GM18508 (cell line): Measurements from ENCODE around the gene SEC31A.
"Not testable (repeated sequence)": the region's sequence is repeated elsewhere in the genome, so short reads cannot be mapped to it uniquely, and the experiment has no call there.

Source experiments
- ATAC-seq: cut with Tn5 transposase; IDR thresholded peaks from one replicate; pipeline ENCODE4 v1.9.1; 2021; ENCODE audit warnings: moderate number of reproducible peaks; ENCODE audit not compliant: insufficient read depth, unreplicated experiment

The SEC31A gene

GRCh38 chr4:82850684-82851083 is 40.3 kb downstream of the SEC31A start:
- ATAC-seq = no peak

- ATAC-seq = no peak
Observed at GRCh38 chr4:82848706-82849105, 42.2 kb downstream of the SEC31A start.

GRCh38 chr4:82842593-82842992 is 48.4 kb downstream of the SEC31A start:
- no peak for ATAC-seq

DNA sequence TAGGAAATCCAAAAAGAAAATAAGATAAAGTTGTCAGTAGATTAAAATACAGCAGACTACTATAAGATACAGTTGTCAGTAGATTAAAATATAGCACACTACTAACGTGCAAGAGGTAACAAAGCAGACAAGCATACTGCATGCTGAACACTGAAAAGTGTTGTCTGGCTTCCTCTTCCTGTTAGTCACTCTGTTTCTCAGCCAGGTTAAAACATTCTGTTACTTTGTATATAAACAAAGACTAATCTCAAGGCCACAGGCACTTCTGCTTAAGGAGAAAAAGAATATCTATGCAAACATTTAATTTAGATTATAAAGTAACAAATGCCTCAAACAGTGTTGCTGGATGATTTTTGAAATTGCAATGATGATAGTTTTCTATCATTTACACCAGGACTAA is 51.3 kb downstream of the SEC31A start:
- no peak for ATAC-seq

GRCh38 chr4:82833696-82834313 is 57.1 kb downstream of the SEC31A start:
- ATAC-seq = no peak

DNA sequence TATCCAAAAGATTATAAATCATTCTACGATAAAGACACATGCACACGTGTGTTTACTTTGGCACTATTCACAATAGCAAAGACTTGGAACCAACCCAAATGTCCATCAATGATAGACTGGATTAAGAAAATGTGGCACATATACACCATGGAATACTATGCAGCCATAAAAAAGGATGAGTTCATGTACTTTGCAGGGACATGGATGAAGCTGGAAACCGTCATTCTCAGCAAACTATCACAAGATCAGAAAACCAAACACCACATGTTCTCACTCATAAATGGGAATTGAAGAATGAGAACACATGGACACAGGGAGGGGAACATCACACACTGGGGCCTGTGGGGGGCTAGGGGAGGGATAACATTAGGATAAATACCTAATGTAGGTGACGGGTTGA is 57.9 kb downstream of the SEC31A start:
- ATAC-seq = not testable (repeated sequence)

GRCh38 chr4:82825425-82825824 is 65.5 kb downstream of the SEC31A start:
- no peak for ATAC-seq

- ATAC-seq = no peak
Observed at GRCh38 chr4:82823062-82823461, 67.9 kb downstream of the SEC31A start.

DNA sequence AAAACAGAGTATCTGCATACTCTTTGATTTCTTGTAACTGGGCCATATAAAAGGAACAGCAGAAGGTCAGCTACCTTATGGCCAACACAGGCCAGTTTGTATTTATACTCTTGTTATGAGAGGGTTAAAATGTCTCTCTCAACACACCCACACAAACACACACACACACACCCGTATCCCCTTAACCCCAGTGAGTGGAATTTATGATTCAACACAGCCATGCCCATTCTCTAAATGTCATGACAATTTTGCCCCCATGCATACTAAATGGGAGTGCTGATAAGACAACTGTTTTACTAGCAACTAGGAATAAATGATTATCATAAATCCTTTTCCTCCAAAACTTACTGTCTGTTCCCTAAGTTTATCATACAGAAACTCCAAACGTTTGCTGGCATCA is 70.3 kb downstream of the SEC31A start:
- ATAC-seq = no peak

DNA sequence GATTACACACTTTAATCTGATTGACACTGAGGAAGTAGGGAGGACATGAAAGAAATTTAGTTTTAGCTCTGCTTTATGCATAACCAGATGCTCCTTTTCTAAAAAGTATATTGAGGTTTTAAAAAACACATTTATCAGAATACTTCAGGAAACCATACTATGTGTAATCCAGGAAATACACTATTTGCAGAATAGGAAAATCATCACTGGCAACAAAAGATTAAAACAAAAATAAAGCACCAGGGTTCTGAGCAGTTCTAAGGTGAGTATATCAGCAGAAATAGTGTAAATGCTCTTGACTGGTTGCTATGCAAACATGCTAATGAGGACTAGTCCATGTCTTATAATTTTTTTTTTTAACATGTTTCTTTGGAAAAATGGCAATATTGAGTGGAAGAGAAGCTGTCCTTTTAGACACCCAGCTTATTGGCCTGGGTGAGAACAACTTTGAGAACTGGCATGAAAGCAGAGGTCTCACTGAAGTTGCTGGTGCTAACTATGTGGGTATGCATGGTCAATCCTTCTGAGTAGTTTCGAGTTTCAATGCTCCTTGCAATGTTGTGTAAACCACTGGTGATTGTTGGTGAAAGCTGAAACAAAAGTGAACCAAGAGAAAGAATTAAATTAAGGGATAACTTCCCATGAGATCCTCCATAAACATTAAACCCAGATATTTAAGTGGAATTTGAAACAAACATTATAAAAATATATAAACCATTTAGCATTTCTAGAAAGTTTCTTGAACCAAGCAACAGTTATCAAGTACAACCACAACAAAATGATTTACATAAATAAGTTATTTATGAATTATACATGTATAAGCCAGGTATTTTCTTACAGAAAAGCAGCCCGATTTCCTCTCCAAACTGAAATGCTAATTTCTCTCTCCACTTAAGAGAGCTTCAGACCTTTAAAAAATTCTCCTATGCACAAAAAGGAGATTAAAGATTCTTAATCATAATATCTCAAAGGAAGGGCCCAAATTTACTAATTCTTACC is 72.0 kb downstream of the SEC31A start:
- no peak for ATAC-seq

- not testable (repeated sequence) for ATAC-seq
Observed at GRCh38 chr4:82816874-82817273, 74.1 kb downstream of the SEC31A start.

DNA sequence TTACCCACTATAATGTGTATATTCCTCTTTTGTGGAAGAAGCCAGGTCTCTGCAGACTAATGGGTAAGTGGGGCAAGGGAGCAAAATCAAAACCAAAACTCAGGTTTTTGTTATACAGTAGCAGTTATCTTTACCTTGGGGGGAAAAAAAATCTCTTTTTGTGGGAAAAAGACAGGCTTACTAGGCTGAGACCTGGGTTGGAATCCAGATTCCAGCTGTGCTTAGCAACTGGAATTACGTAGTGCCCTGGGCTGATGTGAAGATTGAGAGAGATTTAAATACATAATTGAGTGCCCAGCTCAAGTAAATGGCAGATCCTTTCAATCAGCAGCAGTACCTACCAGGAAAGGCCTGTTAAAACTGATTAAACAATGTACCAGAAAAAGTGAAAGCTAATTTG is 76.9 kb downstream of the SEC31A start:
- ATAC-seq = no peak

DNA sequence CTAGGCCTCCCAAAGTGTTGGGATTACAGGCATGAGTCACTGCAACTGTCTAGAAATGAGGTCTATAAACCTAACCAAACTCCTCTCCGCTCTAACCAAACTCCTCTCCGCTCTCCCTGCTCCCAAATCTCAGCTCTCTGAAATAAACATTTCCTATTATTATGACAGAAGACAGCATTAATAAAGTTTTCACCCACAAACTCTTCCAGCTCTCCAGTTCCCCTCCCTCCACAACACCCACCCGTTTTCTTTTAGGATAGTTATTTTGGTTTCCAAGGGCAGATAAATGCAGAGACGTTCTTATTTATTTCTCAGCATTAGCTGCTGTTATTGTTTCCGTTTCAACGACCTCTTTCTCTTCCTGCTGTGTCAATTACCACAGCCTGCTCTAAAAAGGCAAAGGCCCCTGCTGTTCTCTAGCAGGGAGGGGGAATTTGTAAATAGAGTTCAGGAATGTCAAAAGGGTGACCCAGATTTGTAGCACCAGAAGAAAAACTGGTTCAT is 79.1 kb downstream of the SEC31A start:
- no peak for ATAC-seq

GRCh38 chr4:82811392-82811791 is 79.6 kb downstream of the SEC31A start:
- ATAC-seq = no peak

DNA sequence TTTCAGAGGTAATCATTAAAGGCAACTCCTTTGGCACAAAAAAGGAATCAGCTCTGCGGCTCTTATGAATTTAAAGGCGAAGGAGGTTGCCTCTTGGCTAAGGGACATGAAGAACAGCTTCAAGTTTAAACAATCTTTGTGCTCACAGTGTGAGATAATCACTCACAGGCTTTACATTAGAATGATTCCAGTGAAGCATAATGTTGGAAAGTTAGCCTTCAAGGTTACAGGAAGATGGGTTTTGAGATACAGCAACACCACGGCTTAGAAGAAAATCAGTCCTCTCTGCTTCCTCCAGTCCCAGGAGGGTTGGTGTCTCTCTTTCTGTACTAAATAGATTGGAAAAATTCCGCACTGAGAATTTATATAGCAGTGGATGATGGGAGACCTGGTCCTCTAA is 80.8 kb downstream of the SEC31A start:
- ATAC-seq = no peak

DNA sequence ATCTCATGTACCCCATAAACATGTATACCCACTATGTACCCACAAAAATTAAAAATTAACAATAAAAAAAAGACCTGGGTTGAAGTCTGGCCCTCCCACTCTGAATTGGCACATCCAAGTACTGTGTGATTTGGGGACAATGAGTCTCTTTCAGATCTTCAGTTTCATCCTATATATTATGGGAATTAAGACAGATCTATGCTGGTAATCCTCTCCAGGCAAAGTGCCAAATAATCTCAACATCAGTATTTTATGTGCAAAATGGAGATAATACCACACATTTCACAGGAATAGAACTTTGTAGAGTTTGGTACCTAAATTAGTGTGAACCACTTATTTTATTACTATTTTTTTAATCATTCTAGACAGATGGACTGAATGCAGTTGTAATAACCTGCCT is 81.3 kb downstream of the SEC31A start:
- ATAC-seq = no peak

DNA sequence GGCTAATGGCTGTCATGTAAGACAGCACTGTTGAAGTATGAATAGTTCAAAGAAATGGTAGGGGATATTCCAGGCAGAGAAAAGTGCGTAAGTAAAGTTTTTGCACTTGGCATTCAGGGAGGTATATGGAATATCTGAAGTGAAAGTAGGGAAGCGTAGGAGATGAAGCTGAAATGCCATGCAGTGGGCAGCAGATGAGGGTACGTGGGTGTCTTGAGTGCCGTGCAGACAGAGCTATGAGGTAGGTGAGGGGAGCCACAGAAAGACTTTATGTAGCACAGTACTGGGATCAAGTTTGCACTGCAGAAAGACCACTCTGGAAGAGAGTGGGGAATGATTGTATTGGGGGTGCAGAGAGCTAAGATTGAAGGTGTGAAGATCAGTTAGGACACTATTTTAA is 87.2 kb downstream of the SEC31A start:
- ATAC-seq = no peak

DNA sequence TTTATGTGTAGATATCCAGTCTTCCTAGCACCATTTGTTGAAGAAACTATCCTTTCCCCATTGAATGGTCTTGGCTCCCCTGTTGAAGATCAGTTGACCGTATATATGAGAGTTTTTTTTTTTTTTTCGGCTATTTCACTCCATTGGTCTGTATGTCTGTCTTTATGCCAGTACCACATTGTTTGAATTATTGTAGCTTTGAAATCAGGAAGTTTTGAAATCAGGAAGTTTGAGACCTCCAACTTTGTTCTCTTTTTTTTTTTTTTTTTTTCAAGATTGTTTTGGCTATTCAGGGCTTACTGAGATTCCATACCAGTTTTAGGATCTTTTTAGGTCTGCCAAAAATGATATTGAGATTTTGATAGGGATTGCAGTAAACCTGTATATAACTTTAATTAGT is 88.0 kb downstream of the SEC31A start:
- ATAC-seq = no peak

- no peak for ATAC-seq
Observed at GRCh38 chr4:82801910-82802521, 88.9 kb downstream of the SEC31A start.

GRCh38 chr4:82799006-82799881 is 91.7 kb downstream of the SEC31A start:
- ATAC-seq = no peak
